ENCODE results near the gene EIF4A2.
"Not testable (repeated sequence)": the region's sequence is repeated elsewhere in the genome, so short reads cannot be mapped to it uniquely, and the experiment has no call there.

Gene EIF4A2

GRCh38 chr3:186785495-186786018 lies 2.2 kb downstream of the EIF4A2 start:
- DNase-seq: no peak

GRCh38 chr3:186786922-186787321 lies 3.5 kb downstream of the EIF4A2 start:
- DNase-seq: no peak

GRCh38 chr3:186787642-186788481 lies 4.5 kb downstream of the EIF4A2 start:
- DNase-seq: no peak

- DNase-seq: no peak
Measured at GRCh38 chr3:186788482-186789370, 5.3 kb downstream of the EIF4A2 start.

- no peak for DNase-seq
Measured at GRCh38 chr3:186789554-186790260, 6.3 kb downstream of the EIF4A2 start.

GRCh38 chr3:186790261-186790981 lies 7.0 kb downstream of the EIF4A2 start:
- no peak for DNase-seq

- no peak for DNase-seq
Measured at GRCh38 chr3:186798239-186798874, 15.0 kb downstream of the EIF4A2 start.

- no peak for DNase-seq
Measured at GRCh38 chr3:186800285-186800684, 16.9 kb downstream of the EIF4A2 start.

GRCh38 chr3:186802701-186803100 lies 19.3 kb downstream of the EIF4A2 start:
- DNase-seq: no peak

GRCh38 chr3:186803447-186803846 lies 20.1 kb downstream of the EIF4A2 start:
- not testable (repeated sequence) for DNase-seq

GRCh38 chr3:186806089-186807055 lies 23.0 kb downstream of the EIF4A2 start, which contains the start of gene RFC4:
RFC4 (minus strand) TSS chr3:186806482; CDS start chr3:186804713, 1,769 bp downstream.
- DNase-seq: peak; percentile 92

GRCh38 chr3:186807231-186807630 lies 23.9 kb downstream of the EIF4A2 start:
- no peak for DNase-seq

GRCh38 chr3:186810336-186810996 lies 27.1 kb downstream of the EIF4A2 start:
- DNase-seq: no peak

- not testable (repeated sequence) for DNase-seq
Measured at GRCh38 chr3:186811313-186811712, 27.9 kb downstream of the EIF4A2 start.

GRCh38 chr3:186814100-186814499 lies 30.7 kb downstream of the EIF4A2 start:
- DNase-seq: no peak

- no peak for DNase-seq
Measured at GRCh38 chr3:186815435-186815834, 32.1 kb downstream of the EIF4A2 start.

- no peak for DNase-seq
Measured at GRCh38 chr3:186818516-186818915, 35.1 kb downstream of the EIF4A2 start.

- no peak for DNase-seq
Measured at GRCh38 chr3:186818956-186819355, 35.6 kb downstream of the EIF4A2 start.

All from NCI-H345 (cell line).